BJ (cell line): ENCODE measurements around the gene CD209. TPM values are rescaled to one million over a fixed set of nuclear protein-coding genes. Genes with fewer than 3 reads are reported as not detected.

Experiments used
- CTCF ChIA-PET: fragments of 350-600 bp; formaldehyde crosslinking; extraction: SDS; loops from one replicate; lab custom pipeline; 2021; ENCODE audit warnings: antibody characterized with exemption, inconsistent platforms; lab: Yijun Ruan, JAX
- POLR2A ChIA-PET: fragments of 300-600 bp; sonication (Branson Sonifier 250); formaldehyde crosslinking; extraction: SDS; loops from one replicate; lab custom pipeline; 2021; ENCODE audit warnings: antibody characterized with exemption; lab: Charles Lee
- DNase-seq: peaks from one replicate; pipeline ENCODE4 v3.0.0-alpha.2; 2011; ENCODE audit warnings: low read depth
- H3K27me3 ChIP-seq: 2 replicates; pipeline ENCODE4 v1.6.0; 2011; ENCODE audit warnings: low read length; ENCODE audit not compliant: control insufficient read depth, insufficient read depth
- H3K36me3 ChIP-seq: 2 replicates; pipeline ENCODE4 v1.5.1; 2011; ENCODE audit warnings: low read length; ENCODE audit not compliant: control insufficient read depth, insufficient read depth
- H3K4me3 ChIP-seq: 2 replicates; pipeline ENCODE4 v1.5.1; 2011; ENCODE audit warnings: low read depth, mild to moderate bottlenecking, control low read depth, low read length
- polyA plus RNA-seq: library from polyadenylated mRNA; depleted of rRNA; stranded (reverse); fragments of >200 nt; gene quantifications from 2 replicates; pipeline ENCODE4 v1.2.3, GENCODE V29; 2011
- TF ChIP-seq, protein P1 (sequence below): IDR thresholded peaks from 2 replicates; pipeline ENCODE4 v1.5.1; 2011; ENCODE audit warnings: low read depth, mild to moderate bottlenecking, control low read depth, inconsistent platforms, low read length, moderate library complexity; ENCODE audit not compliant: insufficient read depth

The CD209 gene
- polyA plus RNA-seq, 1 experiment = not detected

DNA sequence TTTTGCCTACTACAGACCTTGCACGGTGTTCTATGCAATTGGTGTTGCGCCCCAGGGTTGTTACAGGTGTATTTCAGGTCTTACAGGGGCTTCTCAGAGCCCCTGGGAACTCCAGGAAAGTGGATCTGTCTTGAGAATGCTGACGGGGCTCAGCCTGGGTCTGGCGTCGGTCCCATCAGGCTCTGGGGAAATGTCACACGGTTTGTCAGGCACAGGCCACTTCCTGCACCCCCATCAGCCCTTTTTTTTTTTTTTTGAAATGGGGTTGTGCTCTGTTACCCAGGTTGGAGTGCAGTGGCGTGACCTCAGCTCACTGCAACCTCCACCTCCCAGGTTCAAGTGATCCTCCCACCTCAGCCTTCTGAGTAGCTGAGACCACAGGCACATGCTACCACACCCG, 28.7 kb downstream of the CD209 start:
- CTCF ChIA-PET = interaction anchor here (0.8 to 1.1 kb wide), 2 partner anchors 38 to 150 kb away, joined by 3 to 4 read pairs; partner anchors contain the start of gene TRAPPC5

DNA sequence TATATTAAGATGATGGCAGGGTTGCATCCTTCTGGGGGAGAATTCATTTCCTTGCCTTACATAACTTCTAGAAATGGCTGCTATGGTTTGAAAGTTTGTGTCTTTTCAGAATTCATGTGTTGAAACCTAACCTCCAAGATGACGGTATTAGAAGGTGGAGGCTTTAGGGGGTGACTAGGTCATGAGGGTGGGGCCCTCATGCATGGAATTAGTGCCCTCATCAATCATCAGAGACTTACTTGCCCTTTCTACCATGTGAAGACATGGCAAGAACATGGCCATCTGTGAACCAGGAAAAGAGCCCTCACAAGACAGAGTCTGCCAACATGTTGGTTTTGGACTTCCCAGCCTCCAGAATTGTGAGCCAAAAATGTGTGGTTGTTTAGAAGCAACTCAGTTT, 30.6 kb downstream of the CD209 start:
- ChIA-PET CTCF (no interaction called here), POLR2A (no interaction called here)
- H3K36me3 ChIP-seq = no peaks in the 10 kb centered on the region
- no peak overlapping the region for H3K4me3 ChIP-seq
- TF ChIP-seq, protein P1, sequence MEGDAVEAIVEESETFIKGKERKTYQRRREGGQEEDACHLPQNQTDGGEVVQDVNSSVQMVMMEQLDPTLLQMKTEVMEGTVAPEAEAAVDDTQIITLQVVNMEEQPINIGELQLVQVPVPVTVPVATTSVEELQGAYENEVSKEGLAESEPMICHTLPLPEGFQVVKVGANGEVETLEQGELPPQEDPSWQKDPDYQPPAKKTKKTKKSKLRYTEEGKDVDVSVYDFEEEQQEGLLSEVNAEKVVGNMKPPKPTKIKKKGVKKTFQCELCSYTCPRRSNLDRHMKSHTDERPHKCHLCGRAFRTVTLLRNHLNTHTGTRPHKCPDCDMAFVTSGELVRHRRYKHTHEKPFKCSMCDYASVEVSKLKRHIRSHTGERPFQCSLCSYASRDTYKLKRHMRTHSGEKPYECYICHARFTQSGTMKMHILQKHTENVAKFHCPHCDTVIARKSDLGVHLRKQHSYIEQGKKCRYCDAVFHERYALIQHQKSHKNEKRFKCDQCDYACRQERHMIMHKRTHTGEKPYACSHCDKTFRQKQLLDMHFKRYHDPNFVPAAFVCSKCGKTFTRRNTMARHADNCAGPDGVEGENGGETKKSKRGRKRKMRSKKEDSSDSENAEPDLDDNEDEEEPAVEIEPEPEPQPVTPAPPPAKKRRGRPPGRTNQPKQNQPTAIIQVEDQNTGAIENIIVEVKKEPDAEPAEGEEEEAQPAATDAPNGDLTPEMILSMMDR = no peak
- no peak for DNase-seq
- H3K27me3 ChIP-seq = no peaks in the 10 kb centered on the region

More for the DNA sequence above, 28.7 kb downstream of the CD209 start:
- no peaks in the 10 kb centered on the region for H3K36me3 ChIP-seq
- TF ChIP-seq, protein P1 = no peak
- POLR2A ChIA-PET = no interaction called here
- no peak overlapping the region for H3K4me3 ChIP-seq
- peaks cover 3% of the 10 kb centered on the region for H3K27me3 ChIP-seq
- DNase-seq = no peak

DNA sequence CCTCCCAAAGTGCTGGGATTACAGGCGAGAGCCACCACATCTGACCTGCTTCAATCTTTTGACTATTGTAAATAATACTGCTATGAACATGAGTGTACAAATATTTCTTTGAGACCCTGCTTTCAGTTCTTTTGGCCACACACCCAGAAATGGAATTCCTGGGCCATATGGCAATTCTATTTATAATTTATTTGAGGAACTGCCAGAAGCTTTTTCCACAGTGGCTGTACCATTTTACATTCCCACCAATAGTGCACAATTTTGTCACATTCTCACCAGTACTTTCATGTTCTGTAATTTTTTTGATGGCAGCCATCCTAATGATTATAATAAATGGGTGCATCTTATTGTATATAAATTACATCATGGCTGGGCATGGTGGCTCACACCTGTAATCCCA, 31.7 kb downstream of the CD209 start:
- POLR2A ChIA-PET = no interaction called here

DNA sequence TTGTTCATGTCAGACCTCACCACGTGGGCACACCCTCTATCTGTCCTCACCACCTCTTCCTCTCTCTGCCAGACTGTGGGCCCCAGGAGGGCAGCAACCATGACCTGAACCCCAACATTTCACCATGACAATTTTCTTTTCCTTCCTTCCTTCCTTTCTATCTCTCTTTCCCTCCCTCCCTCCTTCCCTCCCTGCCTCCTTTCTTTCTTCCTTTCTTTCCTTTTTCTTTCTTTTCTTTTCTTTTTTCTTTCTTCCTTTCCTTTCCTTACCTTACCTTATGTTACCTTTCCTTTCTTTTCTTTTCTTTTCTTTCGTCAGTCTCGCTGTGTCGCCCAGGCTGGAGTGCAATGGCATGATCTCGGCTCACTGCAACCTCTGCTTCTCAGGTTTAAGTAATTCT, 36.7 kb downstream of the CD209 start:
- no peaks in the 10 kb centered on the region for H3K36me3 ChIP-seq
- ChIA-PET CTCF (interaction anchor here (1.0 kb wide), 1 partner anchor 30 kb away, joined by 3 read pairs; the partner anchor contains the start of gene TRAPPC5), POLR2A (no interaction called here)
- DNase-seq = no peak
- TF ChIP-seq, protein P1 = no peak
- H3K27me3 ChIP-seq = no peaks in the 10 kb centered on the region; the same call in 1 of the 2 replicates
- no peak overlapping the region for H3K4me3 ChIP-seq

More for the DNA sequence above, 31.7 kb downstream of the CD209 start:
- DNase-seq = no peak
- no peak overlapping the region for H3K4me3 ChIP-seq
- CTCF ChIA-PET = no interaction called here
- no peaks in the 10 kb centered on the region for H3K27me3 ChIP-seq
- H3K36me3 ChIP-seq = no peaks in the 10 kb centered on the region
- TF ChIP-seq, protein P1 = no peak

DNA sequence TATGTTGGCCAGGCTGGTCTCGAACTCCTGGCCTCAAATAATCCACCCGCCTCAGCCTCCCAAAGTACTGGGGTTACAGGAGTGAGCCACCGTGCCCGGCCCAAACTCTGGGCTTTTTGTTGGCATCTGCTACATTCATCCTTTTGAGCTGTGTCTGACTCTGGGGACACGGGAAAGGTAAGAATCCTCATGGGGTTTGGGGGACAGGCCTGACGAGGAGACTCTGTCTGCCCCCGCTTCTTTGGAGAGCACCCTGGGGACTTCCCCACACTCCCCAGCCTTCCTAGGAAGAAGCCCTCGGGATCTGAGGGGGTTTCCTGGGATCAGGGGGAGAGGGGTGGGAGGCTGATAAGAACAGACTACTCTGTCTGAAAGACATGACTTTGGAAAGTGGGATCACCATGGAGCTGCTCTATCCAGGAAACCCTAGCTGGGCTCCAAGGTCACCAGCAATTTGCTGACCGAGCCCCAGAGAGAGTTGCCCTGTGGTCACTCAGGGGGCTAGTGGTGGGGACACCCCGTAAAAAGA, 37.3 kb downstream of the CD209 start:
- DNase-seq = no peak
- ChIA-PET CTCF (interaction anchor here (1.0 kb wide), 1 partner anchor 29 kb away, joined by 3 read pairs; the partner anchor contains the start of gene TRAPPC5), POLR2A (no interaction called here)
- TF ChIP-seq, protein P1 = no peak
- Histone ChIP-seq H3K4me3 (no peak overlapping the region), H3K36me3 (no peaks in the 10 kb centered on the region), H3K27me3 (no peaks in the 10 kb centered on the region; the same call in 1 of the 2 replicates)
